ENCODE data around the gene NXPH4. TPM values are rescaled to one million over a fixed set of nuclear protein-coding genes. Genes with fewer than 3 reads are reported as not detected.

The NXPH4 gene
- total RNA-seq, 1 experiment from 2014 or later: 20.0 TPM

DNA sequence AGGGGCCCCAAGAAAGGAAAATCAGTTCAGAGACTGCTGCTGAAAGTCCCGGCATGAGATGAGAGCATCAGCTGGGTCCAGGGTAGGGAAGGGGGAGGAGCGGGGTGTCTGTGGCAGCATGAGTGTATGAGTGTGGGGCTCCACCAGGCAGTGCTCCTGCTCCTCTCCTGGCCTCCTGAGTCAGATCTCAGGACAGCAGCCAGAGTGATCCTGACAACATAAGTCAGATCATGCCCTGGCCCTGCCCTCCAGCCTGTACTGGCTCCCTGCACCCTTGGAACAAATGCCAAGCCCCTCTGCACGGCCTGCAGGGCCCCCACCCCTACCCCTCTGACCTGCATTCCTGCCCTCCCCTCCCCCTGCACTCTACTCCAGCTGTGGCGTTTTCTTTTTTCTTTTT, 44.9 kb upstream of the NXPH4 start:
- no peaks in the 10 kb centered on the region for H3K9me3 ChIP-seq (ENCODE audit: control insufficient read depth in 1 of 2, insufficient read depth in 1 of 2, low read depth in 1 of 2, low read length in 2 of 2)
- CTCF ChIA-PET: no interaction called here
- no peaks in the 10 kb centered on the region for H3K79me2 ChIP-seq (ENCODE audit: insufficient read depth, low read length)
- POLR2A ChIA-PET: no interaction called here
- RAD21 ChIA-PET (ENCODE audit: low non-redundant PET in 1 of 2, low total read pairs in 2 of 2, uncharacterized antibody in 2 of 2, unreplicated experiment in 2 of 2): no interaction called here
- no peaks in the 10 kb centered on the region for H3K9me2 ChIP-seq (ENCODE audit: insufficient read depth)
- H3K4me1 ChIP-seq (ENCODE audit: control insufficient read depth in 1 of 2, insufficient read depth in 2 of 2, low read length in 2 of 2): peaks cover 19 to 27% of the 10 kb centered on the region in 2 experiments
- BruUV-seq (replicated peaks): no TSS peak
- H2AFZ ChIP-seq (ENCODE audit: low read depth, low read length, poor library complexity, severe bottlenecking): no peak overlapping the region
- no peak for TF ChIP-seq POLR2A (IDR thresholded peaks at IDR 0.05; ENCODE audit: borderline replicate concordance, extremely low read depth, insufficient read depth, insufficient read length)
- no peak for TF ChIP-seq ZFX (IDR thresholded peaks at IDR 0.05)
- TF ChIP-seq CBX3 (IDR thresholded peaks at IDR 0.05; ENCODE audit: low read depth): no peak
- no peak for TF ChIP-seq TCF7L2 (IDR thresholded peaks at IDR 0.05; ENCODE audit: borderline replicate concordance, extremely low read depth, insufficient read depth, insufficient read length)
- no peak for TF ChIP-seq ZNF274 (IDR thresholded peaks at IDR 0.05; ENCODE audit: low read depth, low read length)
- no peak for TF ChIP-seq ELF1 (IDR thresholded peaks at IDR 0.05; ENCODE audit: borderline replicate concordance, low read depth)
- TF ChIP-seq FOSL1 (IDR thresholded peaks at IDR 0.05; ENCODE audit: low read depth): no peak
- no peak for TF ChIP-seq CEBPB (IDR thresholded peaks at IDR 0.05; ENCODE audit: low read depth)
- TF ChIP-seq, protein P1, sequence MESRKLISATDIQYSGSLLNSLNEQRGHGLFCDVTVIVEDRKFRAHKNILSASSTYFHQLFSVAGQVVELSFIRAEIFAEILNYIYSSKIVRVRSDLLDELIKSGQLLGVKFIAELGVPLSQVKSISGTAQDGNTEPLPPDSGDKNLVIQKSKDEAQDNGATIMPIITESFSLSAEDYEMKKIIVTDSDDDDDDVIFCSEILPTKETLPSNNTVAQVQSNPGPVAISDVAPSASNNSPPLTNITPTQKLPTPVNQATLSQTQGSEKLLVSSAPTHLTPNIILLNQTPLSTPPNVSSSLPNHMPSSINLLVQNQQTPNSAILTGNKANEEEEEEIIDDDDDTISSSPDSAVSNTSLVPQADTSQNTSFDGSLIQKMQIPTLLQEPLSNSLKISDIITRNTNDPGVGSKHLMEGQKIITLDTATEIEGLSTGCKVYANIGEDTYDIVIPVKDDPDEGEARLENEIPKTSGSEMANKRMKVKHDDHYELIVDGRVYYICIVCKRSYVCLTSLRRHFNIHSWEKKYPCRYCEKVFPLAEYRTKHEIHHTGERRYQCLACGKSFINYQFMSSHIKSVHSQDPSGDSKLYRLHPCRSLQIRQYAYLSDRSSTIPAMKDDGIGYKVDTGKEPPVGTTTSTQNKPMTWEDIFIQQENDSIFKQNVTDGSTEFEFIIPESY (IDR thresholded peaks at IDR 0.05; ENCODE audit: extremely low read depth, insufficient replicate concordance, low read length): no peak
- TF ChIP-seq, protein P2, sequence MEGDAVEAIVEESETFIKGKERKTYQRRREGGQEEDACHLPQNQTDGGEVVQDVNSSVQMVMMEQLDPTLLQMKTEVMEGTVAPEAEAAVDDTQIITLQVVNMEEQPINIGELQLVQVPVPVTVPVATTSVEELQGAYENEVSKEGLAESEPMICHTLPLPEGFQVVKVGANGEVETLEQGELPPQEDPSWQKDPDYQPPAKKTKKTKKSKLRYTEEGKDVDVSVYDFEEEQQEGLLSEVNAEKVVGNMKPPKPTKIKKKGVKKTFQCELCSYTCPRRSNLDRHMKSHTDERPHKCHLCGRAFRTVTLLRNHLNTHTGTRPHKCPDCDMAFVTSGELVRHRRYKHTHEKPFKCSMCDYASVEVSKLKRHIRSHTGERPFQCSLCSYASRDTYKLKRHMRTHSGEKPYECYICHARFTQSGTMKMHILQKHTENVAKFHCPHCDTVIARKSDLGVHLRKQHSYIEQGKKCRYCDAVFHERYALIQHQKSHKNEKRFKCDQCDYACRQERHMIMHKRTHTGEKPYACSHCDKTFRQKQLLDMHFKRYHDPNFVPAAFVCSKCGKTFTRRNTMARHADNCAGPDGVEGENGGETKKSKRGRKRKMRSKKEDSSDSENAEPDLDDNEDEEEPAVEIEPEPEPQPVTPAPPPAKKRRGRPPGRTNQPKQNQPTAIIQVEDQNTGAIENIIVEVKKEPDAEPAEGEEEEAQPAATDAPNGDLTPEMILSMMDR (IDR thresholded peaks at IDR 0.05 in 2 of 3, conservative IDR thresholded peaks at IDR 0.05 in 1 of 3; ENCODE audit: borderline replicate concordance in 1 of 3, insufficient read depth in 1 of 3, low read depth in 2 of 3, low read length in 2 of 3): no peak
- TF ChIP-seq, protein P3, sequence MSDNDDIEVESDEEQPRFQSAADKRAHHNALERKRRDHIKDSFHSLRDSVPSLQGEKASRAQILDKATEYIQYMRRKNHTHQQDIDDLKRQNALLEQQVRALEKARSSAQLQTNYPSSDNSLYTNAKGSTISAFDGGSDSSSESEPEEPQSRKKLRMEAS (IDR thresholded peaks at IDR 0.05): no peak
- no peak for TF ChIP-seq POLR2AphosphoS5 (IDR thresholded peaks at IDR 0.05; ENCODE audit: low read depth, low read length)
- TF ChIP-seq, protein P4, sequence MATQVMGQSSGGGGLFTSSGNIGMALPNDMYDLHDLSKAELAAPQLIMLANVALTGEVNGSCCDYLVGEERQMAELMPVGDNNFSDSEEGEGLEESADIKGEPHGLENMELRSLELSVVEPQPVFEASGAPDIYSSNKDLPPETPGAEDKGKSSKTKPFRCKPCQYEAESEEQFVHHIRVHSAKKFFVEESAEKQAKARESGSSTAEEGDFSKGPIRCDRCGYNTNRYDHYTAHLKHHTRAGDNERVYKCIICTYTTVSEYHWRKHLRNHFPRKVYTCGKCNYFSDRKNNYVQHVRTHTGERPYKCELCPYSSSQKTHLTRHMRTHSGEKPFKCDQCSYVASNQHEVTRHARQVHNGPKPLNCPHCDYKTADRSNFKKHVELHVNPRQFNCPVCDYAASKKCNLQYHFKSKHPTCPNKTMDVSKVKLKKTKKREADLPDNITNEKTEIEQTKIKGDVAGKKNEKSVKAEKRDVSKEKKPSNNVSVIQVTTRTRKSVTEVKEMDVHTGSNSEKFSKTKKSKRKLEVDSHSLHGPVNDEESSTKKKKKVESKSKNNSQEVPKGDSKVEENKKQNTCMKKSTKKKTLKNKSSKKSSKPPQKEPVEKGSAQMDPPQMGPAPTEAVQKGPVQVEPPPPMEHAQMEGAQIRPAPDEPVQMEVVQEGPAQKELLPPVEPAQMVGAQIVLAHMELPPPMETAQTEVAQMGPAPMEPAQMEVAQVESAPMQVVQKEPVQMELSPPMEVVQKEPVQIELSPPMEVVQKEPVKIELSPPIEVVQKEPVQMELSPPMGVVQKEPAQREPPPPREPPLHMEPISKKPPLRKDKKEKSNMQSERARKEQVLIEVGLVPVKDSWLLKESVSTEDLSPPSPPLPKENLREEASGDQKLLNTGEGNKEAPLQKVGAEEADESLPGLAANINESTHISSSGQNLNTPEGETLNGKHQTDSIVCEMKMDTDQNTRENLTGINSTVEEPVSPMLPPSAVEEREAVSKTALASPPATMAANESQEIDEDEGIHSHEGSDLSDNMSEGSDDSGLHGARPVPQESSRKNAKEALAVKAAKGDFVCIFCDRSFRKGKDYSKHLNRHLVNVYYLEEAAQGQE (IDR thresholded peaks at IDR 0.05; ENCODE audit: low read depth): no peak
- TF ChIP-seq, protein P5, sequence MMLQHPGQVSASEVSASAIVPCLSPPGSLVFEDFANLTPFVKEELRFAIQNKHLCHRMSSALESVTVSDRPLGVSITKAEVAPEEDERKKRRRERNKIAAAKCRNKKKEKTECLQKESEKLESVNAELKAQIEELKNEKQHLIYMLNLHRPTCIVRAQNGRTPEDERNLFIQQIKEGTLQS (IDR thresholded peaks at IDR 0.05): no peak
- TF ChIP-seq EZH2 (IDR thresholded peaks at IDR 0.05): no peak
- no peak for TF ChIP-seq RAD21 (IDR thresholded peaks at IDR 0.05; ENCODE audit: low read depth)
- TF ChIP-seq EGR1 (IDR thresholded peaks at IDR 0.05; ENCODE audit: low read depth): no peak
- no peak overlapping the region for H3K9ac ChIP-seq (ENCODE audit: low read length)
- no peak overlapping the region for H3K27ac ChIP-seq (ENCODE audit: low read depth, low read length)
- H3K4me2 ChIP-seq (ENCODE audit: low read length): no peak overlapping the region
- ATAC-seq (no peak), DNase-seq (ENCODE audit: low read depth, low spot score) (no peak)
- H3K27me3 ChIP-seq (ENCODE audit: insufficient read depth, low read length): no peaks in the 10 kb centered on the region
- intact Hi-C loops (cut with micrococcal nuclease): no loop called here
- H3K36me3 ChIP-seq (ENCODE audit: control insufficient read depth in 1 of 2, insufficient read depth in 2 of 2, low read length in 2 of 2): no peaks in the 10 kb centered on the region; a peak in 1 of 4 replicates
- H3K4me3 ChIP-seq (replicated peaks in 1 of 2; ENCODE audit: low read depth in 1 of 2, low read length in 2 of 2): no peak overlapping the region
- no peaks in the 10 kb centered on the region for H4K20me1 ChIP-seq (ENCODE audit: insufficient read depth)

All from HCT116 (cell line).